ENCODE data around the gene NLK.

NLK gene

GRCh38 chr17:28216052-28216451, 173.6 kb downstream of the NLK start:
- DNase-seq (ENCODE audit: low read depth), result no peak
- no peak for TF ChIP-seq CTCF (conservative IDR thresholded peaks at IDR 0.05; ENCODE audit: low read length)
- no peak overlapping the region for H3K4me3 ChIP-seq (ENCODE audit: low read length)

- no peak overlapping the region for H3K4me3 ChIP-seq (ENCODE audit: low read length)
- TF ChIP-seq CTCF (conservative IDR thresholded peaks at IDR 0.05; ENCODE audit: low read length), result no peak
- DNase-seq (ENCODE audit: low read depth), result peak; percentile 31
These were observed 174.1 kb downstream of the NLK start for GRCh38 chr17:28216528-28216927.

GRCh38 chr17:28219771-28220170, 177.3 kb downstream of the NLK start:
- no peak for TF ChIP-seq CTCF (conservative IDR thresholded peaks at IDR 0.05; ENCODE audit: low read length)
- no peak for DNase-seq (ENCODE audit: low read depth)
- no peak overlapping the region for H3K4me3 ChIP-seq (ENCODE audit: low read length)

- TF ChIP-seq CTCF (conservative IDR thresholded peaks at IDR 0.05; ENCODE audit: low read length), result no peak
- no peak for DNase-seq (ENCODE audit: low read depth)
- H3K4me3 ChIP-seq (ENCODE audit: low read length), result no peak overlapping the region
These were observed 179.4 kb downstream of the NLK start for GRCh38 chr17:28221751-28222414.

- TF ChIP-seq CTCF (conservative IDR thresholded peaks at IDR 0.05; ENCODE audit: low read length), result no peak
- DNase-seq (ENCODE audit: low read depth), result no peak
- H3K4me3 ChIP-seq (ENCODE audit: low read length), result no peak overlapping the region
These were observed 182.8 kb downstream of the NLK start for GRCh38 chr17:28225271-28225670.

GRCh38 chr17:28225867-28226266, 183.4 kb downstream of the NLK start:
- DNase-seq (ENCODE audit: low read depth), result no peak
- H3K4me3 ChIP-seq (ENCODE audit: low read length), result no peak overlapping the region
- no peak for TF ChIP-seq CTCF (conservative IDR thresholded peaks at IDR 0.05; ENCODE audit: low read length)

GRCh38 chr17:28226563-28227315, 184.3 kb downstream of the NLK start:
- TF ChIP-seq CTCF (conservative IDR thresholded peaks at IDR 0.05; ENCODE audit: low read length), result no peak
- no peak overlapping the region for H3K4me3 ChIP-seq (ENCODE audit: low read length)
- no peak for DNase-seq (ENCODE audit: low read depth)
